Cardiac muscle cell (in vitro differentiated cells and primary cell): ENCODE results near the gene CD79A. TPM values are rescaled to one million over a fixed set of nuclear protein-coding genes. Genes with fewer than 3 reads are reported as not detected.
A peak's percentile ranks its signal among the peaks of the same experiment; 100 is the strongest.

Experiments used
- DNase-seq, 2 donors: peaks; one replicate each; pipeline versions ENCODE4 v3.0.0 to v3.0.0-alpha.2; 2010 to 2017; ENCODE audit warnings: low read depth in 1 of 2, low spot score in 1 of 2
- H3K27ac ChIP-seq: fragments of 200-600 bp; sonication (generic); 2 replicates; pipeline ENCODE4 v1.5.1; 2016
- H3K27me3 ChIP-seq: fragments of 200-600 bp; sonication (generic); 2 replicates; pipeline ENCODE4 v1.6.0; 2016; ENCODE audit warnings: control low read depth
- H3K36me3 ChIP-seq: fragments of 200-600 bp; sonication (generic); 2 replicates; pipeline ENCODE4 v1.5.1; 2016; ENCODE audit warnings: control low read depth
- H3K4me1 ChIP-seq: fragments of 200-600 bp; sonication (generic); 2 replicates; pipeline ENCODE4 v1.8.1; 2017; ENCODE audit warnings: low read depth, mild to moderate bottlenecking, mixed run types
- H3K4me3 ChIP-seq: fragments of 200-600 bp; sonication (generic); 2 replicates; pipeline ENCODE4 v1.5.1; 2016; ENCODE audit warnings: mild to moderate bottlenecking
- H3K9me3 ChIP-seq: fragments of 200-600 bp; sonication (generic); 2 replicates; pipeline ENCODE4 v1.5.1; 2017; ENCODE audit warnings: low read depth, mild to moderate bottlenecking, control low read depth
- polyA plus RNA-seq: library from polyadenylated mRNA; unstranded; fragments of >200 nt; fragmentation: Nextera tagmentation; extraction: Ambion mirVana; gene quantifications from 2 replicates; pipeline ENCODE4 v1.2.1, GENCODE V29; 2016
- total RNA-seq: library from RNA; depleted of rRNA; stranded (reverse); fragments of >200 nt; gene quantifications from 2 replicates; pipeline ENCODE4 v1.2.3, GENCODE V29; 2016
- TF ChIP-seq, protein P1 (sequence below): IDR thresholded peaks from 2 replicates; pipeline ENCODE4 v1.5.1; 2012; ENCODE audit warnings: low read depth, mild to moderate bottlenecking, low read length

The CD79A gene
- total and polyA plus RNA-seq, 2 experiments from 2014 or later = 0.24 TPM; not detected in 1

DNA sequence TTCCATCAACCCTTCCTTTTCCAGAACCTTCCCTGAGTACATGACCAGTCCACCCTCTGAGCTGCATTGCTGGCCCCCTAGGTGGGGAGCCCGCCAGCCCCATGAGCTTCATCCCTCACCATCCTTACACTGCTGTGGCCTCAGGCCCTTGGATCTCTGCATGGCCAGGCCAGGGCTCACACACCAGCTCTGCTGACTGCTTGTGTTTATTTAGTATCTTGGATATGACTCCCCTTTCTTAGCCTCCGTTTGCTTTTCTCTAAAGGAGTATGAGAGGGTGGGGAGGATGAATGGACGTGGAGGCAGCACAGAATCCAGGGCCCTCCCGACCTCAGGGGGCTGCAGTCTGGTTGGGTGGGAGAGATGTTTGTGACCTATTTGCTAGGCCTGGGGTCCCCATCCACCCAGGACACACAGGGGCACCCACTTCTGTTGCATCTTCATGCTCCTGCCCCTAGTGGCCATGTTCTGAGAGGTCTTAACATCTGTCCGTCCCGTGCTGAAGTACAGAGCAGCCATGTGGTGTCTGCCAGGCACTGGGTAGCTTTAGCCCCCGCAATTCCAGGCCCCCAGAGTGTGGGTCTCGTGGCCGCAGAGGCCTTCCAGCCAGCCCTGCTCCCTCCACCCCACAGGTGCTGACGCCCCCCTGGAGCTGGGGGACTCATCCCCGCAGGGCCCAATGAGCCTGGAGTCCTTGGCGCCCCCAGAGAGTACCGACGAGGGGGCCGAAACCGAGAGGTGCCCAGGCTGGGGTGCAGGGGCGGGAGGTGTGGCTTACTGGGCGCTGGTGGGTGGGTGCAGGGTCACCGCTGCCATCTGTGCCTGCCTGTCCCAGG lies 18.9 kb downstream of the CD79A start:
- TF ChIP-seq, protein P1, sequence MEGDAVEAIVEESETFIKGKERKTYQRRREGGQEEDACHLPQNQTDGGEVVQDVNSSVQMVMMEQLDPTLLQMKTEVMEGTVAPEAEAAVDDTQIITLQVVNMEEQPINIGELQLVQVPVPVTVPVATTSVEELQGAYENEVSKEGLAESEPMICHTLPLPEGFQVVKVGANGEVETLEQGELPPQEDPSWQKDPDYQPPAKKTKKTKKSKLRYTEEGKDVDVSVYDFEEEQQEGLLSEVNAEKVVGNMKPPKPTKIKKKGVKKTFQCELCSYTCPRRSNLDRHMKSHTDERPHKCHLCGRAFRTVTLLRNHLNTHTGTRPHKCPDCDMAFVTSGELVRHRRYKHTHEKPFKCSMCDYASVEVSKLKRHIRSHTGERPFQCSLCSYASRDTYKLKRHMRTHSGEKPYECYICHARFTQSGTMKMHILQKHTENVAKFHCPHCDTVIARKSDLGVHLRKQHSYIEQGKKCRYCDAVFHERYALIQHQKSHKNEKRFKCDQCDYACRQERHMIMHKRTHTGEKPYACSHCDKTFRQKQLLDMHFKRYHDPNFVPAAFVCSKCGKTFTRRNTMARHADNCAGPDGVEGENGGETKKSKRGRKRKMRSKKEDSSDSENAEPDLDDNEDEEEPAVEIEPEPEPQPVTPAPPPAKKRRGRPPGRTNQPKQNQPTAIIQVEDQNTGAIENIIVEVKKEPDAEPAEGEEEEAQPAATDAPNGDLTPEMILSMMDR = peak; percentile 23
- Histone ChIP-seq H3K9me3 (no peaks in the 10 kb centered on the region), H3K27ac (no peak overlapping the region), H3K4me3 (no peak overlapping the region), H3K4me1 (no peaks in the 10 kb centered on the region), H3K27me3 (no peaks in the 10 kb centered on the region), H3K36me3 (no peaks in the 10 kb centered on the region)
- DNase-seq = no peak

DNA sequence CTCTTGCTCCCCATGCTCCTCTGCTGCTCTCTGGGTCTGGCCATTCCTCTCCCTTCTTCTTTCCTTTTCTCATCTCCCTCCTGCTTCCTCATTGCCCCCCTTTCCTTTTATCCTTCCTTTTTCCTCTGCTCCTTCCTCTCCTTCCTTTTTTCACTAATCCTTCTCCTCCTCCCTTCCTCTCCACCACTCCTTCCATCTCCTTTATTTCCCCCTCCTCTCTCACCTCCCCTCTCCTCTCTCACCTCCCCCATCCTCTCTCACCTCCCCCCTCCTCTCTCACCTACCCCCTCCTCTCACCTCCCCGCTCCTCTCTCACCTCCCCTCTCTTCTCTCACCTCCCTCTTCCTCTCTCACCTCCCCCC lies 19.5 kb downstream of the CD79A start:
- Histone ChIP-seq H3K4me1 (no peaks in the 10 kb centered on the region), H3K36me3 (peaks cover 2% of the 10 kb centered on the region), H3K9me3 (no peaks in the 10 kb centered on the region), H3K4me3 (no peak overlapping the region), H3K27me3 (no peaks in the 10 kb centered on the region), H3K27ac (no peak overlapping the region)
- TF ChIP-seq, protein P1 = no peak
- DNase-seq = no peak

DNA sequence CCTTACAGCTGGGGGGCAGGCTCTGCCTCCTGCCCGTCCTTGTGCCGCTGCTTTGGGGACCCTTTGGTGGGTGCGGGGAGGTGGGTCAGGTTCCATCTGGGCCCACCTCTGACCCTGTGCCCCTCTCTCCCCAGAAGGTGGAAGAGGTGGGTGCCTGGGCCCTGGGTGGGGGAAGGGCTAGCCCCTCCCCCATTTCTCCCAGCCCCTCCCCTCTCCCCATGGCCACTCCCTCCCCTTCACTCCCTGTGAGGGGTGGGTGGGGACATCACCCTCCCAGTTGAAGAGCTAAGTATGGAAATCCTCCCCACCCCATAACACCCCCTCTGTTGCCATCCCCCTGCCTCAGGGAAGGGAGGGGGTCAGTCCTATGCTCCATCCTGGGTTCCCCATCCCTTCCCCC lies 20.1 kb downstream of the CD79A start:
- Histone ChIP-seq H3K4me3 (no peak overlapping the region), H3K36me3 (peaks cover 4% of the 10 kb centered on the region)
- DNase-seq = no peak

DNA sequence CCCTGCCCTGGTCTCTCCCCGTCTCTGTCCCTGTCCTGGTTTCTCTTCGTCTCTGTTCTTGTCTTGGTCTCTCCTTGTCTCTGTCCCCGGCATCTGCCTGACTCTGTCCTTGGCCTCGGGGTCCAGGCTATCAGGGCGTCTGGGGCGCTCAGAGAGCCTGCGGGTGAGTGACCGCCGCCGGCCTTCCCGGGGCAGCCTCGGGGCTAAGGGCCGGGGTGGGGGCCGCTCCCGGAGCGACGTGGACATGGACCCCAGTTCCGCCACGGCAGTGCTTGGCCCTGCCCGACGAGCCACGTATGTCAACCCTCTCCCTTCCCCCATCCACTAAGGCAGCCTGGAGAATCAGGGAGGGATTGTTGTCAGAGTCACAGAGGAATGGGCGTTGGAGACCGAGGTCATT lies 20.7 kb downstream of the CD79A start:
- peaks cover 4% of the 10 kb centered on the region for H3K36me3 ChIP-seq
- TF ChIP-seq, protein P1 = no peak

More for the DNA sequence above, 20.1 kb downstream of the CD79A start:
- no peaks in the 10 kb centered on the region for H3K27me3 ChIP-seq
- H3K9me3 ChIP-seq = no peaks in the 10 kb centered on the region
- TF ChIP-seq, protein P1 = no peak
- no peaks in the 10 kb centered on the region for H3K4me1 ChIP-seq
- no peak overlapping the region for H3K27ac ChIP-seq

DNA sequence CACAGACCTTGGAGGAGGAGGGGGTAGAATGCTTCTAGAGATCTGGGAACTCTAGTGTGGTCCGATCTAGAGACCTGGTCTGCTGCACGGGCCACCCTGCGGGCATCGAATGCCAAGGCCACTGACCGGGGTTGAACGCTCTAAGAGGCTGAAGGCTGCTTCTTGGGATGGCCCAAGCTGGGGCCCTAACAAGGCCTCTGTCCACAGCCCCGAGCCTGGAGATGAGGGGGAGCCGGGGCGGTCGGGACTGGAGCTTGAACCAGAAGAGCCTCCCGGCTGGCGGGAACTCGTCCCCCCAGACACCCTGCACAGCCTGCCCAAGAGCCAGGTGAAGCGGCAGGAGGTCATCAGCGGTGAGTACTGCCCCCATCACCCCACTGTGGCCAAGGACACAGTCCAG lies 21.2 kb downstream of the CD79A start:
- peaks cover 7% of the 10 kb centered on the region for H3K36me3 ChIP-seq
- TF ChIP-seq, protein P1 = no peak

More for the DNA sequence above, 20.7 kb downstream of the CD79A start:
- Histone ChIP-seq H3K27ac (no peak overlapping the region), H3K27me3 (no peaks in the 10 kb centered on the region), H3K4me1 (no peaks in the 10 kb centered on the region), H3K4me3 (no peak overlapping the region), H3K9me3 (no peaks in the 10 kb centered on the region)
- DNase-seq = no peak

More for the DNA sequence above, 21.2 kb downstream of the CD79A start:
- H3K27me3 ChIP-seq = no peaks in the 10 kb centered on the region
- DNase-seq = no peak
- no peak overlapping the region for H3K27ac ChIP-seq
- H3K9me3 ChIP-seq = no peaks in the 10 kb centered on the region
- H3K4me1 ChIP-seq = no peaks in the 10 kb centered on the region
- H3K4me3 ChIP-seq = no peak overlapping the region
